ENCODE data around the gene BIN2.
A peak's percentile ranks its signal among the peaks of the same experiment; 100 is the strongest.

BIN2 gene

GRCh38 chr12:51323966-51324895, at the start of gene BIN2:
Gene BIN2, minus strand, starts transcription at chr12:51324174. Its CDS starts 72 bp downstream, at chr12:51324102.
- peak; percentile 40 for DNase-seq

- DNase-seq = no peak
Measured at GRCh38 chr12:51373187-51373586, 49.2 kb upstream of the BIN2 start.

DNA sequence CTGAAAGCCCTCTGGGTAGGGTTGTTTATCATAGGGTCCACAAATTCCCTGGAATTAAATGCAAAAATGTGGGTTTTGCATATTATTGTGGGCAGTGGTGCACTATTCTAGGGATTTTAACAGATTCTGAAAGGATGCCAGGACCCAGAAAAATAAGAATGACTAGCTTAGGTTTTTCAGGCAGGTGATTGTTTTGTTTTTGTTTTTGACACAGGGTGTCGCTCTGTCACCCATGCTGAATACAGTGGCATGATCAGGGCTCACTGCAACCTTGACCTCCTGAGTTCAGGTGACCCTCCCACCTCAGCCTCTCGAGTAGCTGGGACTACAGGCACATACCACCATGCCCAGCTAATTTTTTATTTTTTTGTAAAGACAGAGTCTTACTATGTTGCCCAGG, 48.0 kb upstream of the BIN2 start:
- no peak for DNase-seq

DNA sequence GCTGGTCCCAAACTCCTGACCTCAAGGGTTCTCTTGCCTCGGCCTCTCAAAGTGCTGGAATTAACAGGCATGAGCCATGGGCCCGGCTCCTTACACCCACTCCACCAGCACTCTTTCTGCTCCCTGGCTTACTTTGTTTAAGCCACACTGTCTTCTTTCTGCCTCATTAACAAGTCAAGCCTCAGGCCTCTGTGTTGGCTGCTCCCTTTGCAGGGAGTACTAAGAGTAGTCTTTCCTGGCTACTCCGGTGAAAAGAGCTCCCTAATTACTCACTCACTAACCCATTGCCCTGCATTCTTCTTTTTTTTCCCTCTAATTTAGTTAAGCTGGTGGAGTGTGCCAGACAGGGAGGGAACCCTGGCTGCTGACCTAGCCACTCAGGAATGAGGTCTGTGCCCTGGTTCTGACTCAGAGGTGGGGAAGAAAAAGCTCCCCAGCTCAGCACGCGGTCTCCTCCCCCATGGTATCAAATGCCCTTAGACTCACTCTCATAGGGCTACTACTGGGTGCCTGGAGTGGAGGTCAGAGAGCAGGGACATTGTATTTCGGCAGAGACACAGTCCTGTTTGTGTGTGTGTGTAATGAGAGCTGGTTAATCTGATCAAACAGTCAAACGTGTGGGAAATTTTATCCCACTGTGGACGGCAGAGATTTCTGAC, 47.5 kb upstream of the BIN2 start:
- DNase-seq = peak; percentile 69

GRCh38 chr12:51370667-51371066, 46.7 kb upstream of the BIN2 start:
- DNase-seq = no peak

DNA sequence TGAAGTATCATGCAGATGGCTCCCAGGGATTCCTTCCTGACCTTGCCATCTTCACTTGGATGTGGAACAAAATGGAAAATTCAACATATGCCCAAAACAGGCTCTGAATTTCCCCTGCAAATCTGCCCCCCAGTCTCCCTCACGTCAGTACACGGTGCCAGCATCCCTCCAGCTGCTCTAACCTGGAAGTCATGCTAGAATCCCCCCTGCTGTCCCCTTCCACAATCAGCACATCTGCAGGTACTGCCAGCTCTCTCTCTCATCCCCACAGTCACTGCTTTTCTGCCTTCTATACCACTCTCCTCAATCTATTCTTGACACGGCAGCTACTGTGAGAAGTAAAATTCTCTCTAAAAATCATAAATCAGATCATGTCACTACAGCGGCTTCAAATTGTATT, 45.6 kb upstream of the BIN2 start:
- DNase-seq = no peak

- no peak for DNase-seq
Measured at GRCh38 chr12:51368640-51369517, 44.9 kb upstream of the BIN2 start.

DNA sequence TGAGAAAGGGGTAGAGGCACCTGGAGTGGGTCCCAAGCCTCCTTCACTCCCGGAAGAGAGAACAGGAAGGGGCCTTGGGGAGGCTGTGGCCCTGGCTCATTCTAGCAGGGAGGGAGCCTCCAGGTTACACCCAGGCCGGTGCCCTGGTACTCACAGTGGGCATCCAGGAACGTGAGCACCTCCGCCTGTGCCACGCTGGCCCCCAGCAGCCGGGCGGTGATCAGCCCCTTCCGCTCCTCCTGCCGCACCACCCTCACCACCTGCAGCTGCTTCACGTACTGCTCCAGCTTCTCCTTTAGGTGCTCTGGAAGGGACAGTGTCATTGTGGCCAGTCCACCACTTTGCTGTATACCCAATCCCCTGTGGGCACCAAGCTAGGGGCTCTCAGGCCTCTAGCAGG, 41.3 kb upstream of the BIN2 start:
- DNase-seq = no peak

DNA sequence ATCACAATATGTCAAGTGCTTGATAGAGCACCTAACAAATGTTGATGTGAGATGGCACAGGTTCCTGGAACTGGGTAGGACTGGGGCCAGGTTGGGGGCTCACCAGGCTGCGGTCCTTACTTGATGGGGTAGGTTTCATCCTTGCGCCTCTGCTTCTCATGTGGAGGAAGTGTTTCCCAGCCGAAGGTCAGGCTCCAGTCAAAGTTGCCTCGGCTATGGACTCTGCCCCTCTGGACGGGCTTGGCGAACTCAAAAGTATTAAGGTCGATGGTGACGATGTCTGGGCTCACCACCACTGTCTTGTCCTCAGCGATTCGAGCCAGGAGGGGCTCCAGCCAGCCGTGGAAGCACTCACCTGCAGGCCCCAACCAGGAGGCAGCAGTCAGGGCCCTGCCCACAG, 40.0 kb upstream of the BIN2 start:
- DNase-seq = no peak

- DNase-seq = no peak
Measured at GRCh38 chr12:51362747-51363342, 38.9 kb upstream of the BIN2 start.

DNA sequence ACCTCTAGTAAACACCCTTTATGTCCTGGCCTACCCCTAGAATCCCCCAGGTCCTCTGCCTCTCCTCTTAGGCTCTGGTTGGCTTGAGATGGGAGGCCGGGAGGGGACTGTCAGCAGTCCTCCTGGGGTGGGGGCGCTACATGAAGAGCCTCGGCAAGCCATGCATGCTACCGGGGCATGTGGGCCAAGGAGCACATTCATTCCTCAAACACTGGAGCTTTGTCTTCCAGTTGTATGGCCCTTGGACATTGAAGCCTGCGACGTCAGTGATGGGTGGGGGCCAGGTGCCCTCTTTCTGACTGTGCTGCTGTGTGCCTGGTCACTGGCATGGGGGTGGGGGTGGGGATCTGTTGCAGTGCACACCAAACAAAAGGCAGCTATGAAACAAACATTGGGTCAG, 38.3 kb upstream of the BIN2 start:
- DNase-seq = no peak

DNA sequence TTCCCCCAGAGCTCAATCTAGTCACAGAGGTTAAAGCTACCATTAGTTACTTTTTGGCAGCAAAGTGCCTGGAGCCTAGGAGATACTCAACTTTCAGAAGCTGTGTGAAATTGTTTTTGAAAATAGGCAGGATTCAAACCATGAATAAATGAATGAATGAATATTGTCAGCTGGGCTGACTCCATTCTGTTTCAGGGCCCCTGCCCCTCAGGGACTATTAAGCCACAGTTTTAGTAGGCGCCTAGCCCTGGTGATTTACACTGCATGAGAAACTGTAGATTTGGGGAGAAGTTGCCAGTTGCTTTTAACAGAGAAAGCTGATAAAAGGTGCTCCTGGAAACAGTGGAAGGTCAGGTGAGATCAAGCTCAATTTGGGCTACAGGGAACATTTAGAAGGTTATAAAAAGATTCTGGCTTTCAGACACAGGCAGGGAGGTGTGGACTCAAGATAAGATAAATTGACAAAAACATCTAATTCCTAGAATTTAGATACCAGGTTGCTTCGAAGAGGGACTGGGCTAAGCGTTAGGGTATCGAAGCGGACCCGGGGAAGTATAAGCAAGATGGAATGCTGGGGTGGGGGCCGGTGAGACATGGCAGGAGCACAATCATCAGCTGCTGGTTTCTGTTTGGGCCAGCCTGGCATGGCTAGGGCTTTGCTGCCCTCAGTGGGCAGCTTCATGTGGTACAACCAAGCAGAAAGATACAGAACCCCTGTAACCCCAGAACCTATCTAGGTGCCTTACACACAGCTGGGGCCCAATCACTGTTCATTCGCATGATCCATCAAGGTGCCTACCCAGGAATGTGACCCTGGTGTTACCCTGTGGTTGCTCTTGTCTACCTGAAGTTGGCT, 37.4 kb upstream of the BIN2 start:
- DNase-seq = no peak

- DNase-seq = no peak
Measured at GRCh38 chr12:51360315-51360714, 36.3 kb upstream of the BIN2 start.

- DNase-seq = no peak
Measured at GRCh38 chr12:51359851-51360250, 35.9 kb upstream of the BIN2 start.

GRCh38 chr12:51358496-51358895, 34.5 kb upstream of the BIN2 start:
- no peak for DNase-seq

GRCh38 chr12:51357374-51358047, 33.5 kb upstream of the BIN2 start:
- DNase-seq = no peak

GRCh38 chr12:51351913-51352532, 28.0 kb upstream of the BIN2 start:
- DNase-seq = no peak

DNA sequence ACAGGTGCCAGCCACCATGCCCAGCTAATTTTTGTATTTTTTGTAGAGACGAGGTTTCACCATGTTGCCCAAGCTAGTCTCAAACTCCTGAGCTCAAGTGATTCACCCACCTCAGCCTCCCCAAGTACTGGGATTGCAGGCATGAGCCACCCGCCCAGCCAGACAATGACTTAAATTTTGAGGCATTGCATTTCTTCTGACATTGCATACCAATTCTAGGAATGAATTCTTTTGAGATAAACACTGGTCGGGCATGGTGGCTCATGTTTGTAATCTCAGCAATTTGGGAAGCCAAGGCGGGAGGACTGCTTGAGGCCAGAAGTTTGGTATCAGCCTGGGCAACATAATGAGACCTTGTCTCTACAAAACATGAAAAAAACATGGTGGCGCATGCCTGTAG, 25.1 kb upstream of the BIN2 start:
- no peak for DNase-seq

DNA sequence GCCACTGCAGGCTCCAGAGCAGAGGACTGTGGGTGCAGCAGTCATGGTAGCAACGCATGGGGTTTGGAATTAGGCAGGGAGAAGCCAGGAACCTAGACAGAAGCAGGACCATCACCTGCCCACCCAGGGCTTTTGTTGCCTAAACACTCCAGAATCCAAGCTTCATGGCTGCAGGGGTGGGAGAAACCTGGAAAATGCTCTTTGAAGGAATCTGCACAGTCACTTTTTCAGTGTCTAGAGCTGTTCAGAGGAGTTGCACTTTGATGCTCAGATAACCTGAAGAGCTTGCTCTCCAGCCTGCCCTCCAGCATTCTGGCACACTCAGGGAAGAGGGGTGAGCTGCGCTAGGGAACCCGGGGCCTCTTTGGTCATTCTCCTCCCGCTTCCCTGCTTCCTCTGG, 24.1 kb upstream of the BIN2 start:
- no peak for DNase-seq

- DNase-seq = no peak
Measured at GRCh38 chr12:51346581-51346980, 22.6 kb upstream of the BIN2 start, which contains the start of gene CELA1. Gene CELA1, minus strand, starts transcription at chr12:51346679. Its CDS starts 41 bp downstream, at chr12:51346638.

DNA sequence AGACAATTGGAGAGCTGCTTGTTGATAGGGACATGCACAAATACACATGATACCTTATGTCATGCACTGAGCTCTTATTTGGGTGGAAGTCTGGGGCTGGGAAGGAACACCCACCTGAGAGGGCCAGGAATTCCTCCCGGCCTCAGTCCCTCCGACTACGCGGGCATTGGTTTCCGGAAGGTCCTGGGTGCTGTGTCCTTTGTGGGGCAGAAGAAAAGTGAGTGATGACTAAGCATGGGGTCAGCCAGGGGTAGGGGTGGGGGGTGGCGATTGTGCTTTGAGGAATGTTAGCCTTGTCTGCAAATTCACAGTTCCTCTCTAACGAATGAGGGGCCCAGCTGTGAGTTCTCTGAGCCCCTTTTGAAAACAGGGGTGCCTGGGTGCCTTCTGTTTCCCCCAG, 21.7 kb upstream of the BIN2 start:
- no peak for DNase-seq

Measured in left hindlimb (tissue), 1 donor.